IPS-18a (cell line): ENCODE results near the gene CRABP2.
A peak's percentile ranks its signal among the peaks of the same experiment; 100 is the strongest.

ENCODE experiments used
- H3K27ac ChIP-seq: one replicate; pipeline ENCODE4 v1.5.1; 2013; ENCODE audit warnings: low read length
- H3K27me3 ChIP-seq: one replicate; pipeline ENCODE4 v1.6.1; 2013; ENCODE audit warnings: mild to moderate bottlenecking, low read length; ENCODE audit not compliant: control insufficient read depth, insufficient read depth
- H3K36me3 ChIP-seq: one replicate; pipeline ENCODE4 v1.6.1; 2013; ENCODE audit warnings: low read depth, low read length; ENCODE audit not compliant: control insufficient read depth
- H3K4me1 ChIP-seq: one replicate; pipeline ENCODE4 v1.6.1; 2013; ENCODE audit warnings: low read depth, low read length; ENCODE audit not compliant: control insufficient read depth
- H3K4me3 ChIP-seq: one replicate; pipeline ENCODE4 v1.5.1; 2013; ENCODE audit warnings: low read length
- H3K9ac ChIP-seq: one replicate; pipeline ENCODE4 v1.6.1; 2013; ENCODE audit warnings: mild to moderate bottlenecking, low read length, moderate library complexity
- H3K9me3 ChIP-seq: one replicate; pipeline ENCODE4 v1.6.1; 2013; ENCODE audit warnings: low read depth, low read length; ENCODE audit not compliant: control insufficient read depth

CRABP2 gene

GRCh38 chr1:156692925-156693847 lies 12.2 kb downstream of the CRABP2 start:
- peak overlapping the region; percentile 52 for H3K4me3 ChIP-seq
- peak overlapping the region; percentile 72 for H3K27ac ChIP-seq
- peak overlapping the region; percentile 54 for H3K9ac ChIP-seq
- H3K27me3 ChIP-seq = peaks cover 20% of the 10 kb centered on the region
- H3K9me3 ChIP-seq = no peaks in the 10 kb centered on the region
- peaks cover 4% of the 10 kb centered on the region for H3K36me3 ChIP-seq
- peaks cover 53% of the 10 kb centered on the region for H3K4me1 ChIP-seq

- Histone ChIP-seq H3K9ac (peak overlapping the region; percentile 48), H3K36me3 (no peaks in the 10 kb centered on the region), H3K27me3 (peaks cover 20% of the 10 kb centered on the region), H3K4me3 (peak overlapping the region; percentile 52), H3K27ac (no peak overlapping the region), H3K9me3 (no peaks in the 10 kb centered on the region), H3K4me1 (peaks cover 53% of the 10 kb centered on the region)
Measured at GRCh38 chr1:156692441-156692924, 12.9 kb downstream of the CRABP2 start.

GRCh38 chr1:156691665-156692440 lies 13.5 kb downstream of the CRABP2 start:
- H3K9me3 ChIP-seq = no peaks in the 10 kb centered on the region
- H3K4me1 ChIP-seq = peaks cover 53% of the 10 kb centered on the region
- H3K27me3 ChIP-seq = peaks cover 20% of the 10 kb centered on the region
- no peak overlapping the region for H3K27ac ChIP-seq
- H3K36me3 ChIP-seq = no peaks in the 10 kb centered on the region
- H3K9ac ChIP-seq = peak overlapping the region; percentile 48
- H3K4me3 ChIP-seq = peak overlapping the region; percentile 52

DNA sequence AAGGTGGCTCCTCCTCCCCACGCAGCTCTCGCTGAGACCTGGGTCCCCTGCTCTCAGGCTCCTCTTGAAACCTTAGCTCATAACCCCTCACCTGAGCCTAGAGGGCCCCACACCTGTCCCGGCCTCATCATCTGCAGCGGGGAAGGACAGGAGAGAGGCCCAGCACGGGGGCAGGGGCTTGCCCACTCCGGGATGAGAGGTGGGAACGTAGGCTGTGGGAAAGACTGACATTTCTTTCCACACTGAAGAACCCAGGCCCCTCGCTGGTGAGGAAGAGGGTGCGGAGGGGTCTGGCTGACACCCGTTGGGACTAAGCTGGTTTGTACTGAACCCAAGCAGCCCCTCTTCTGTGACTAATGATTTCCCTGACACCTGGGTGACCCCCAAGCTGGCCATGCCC lies 14.2 kb downstream of the CRABP2 start:
- H3K9ac ChIP-seq = no peak overlapping the region
- peak overlapping the region; percentile 52 for H3K4me3 ChIP-seq
- no peak overlapping the region for H3K27ac ChIP-seq
- peaks cover 20% of the 10 kb centered on the region for H3K27me3 ChIP-seq
- no peaks in the 10 kb centered on the region for H3K9me3 ChIP-seq
- no peaks in the 10 kb centered on the region for H3K36me3 ChIP-seq
- H3K4me1 ChIP-seq = peaks cover 53% of the 10 kb centered on the region

- no peaks in the 10 kb centered on the region for H3K9me3 ChIP-seq
- H3K9ac ChIP-seq = no peak overlapping the region
- peak overlapping the region; percentile 52 for H3K4me3 ChIP-seq
- no peaks in the 10 kb centered on the region for H3K36me3 ChIP-seq
- peaks cover 20% of the 10 kb centered on the region for H3K27me3 ChIP-seq
- H3K4me1 ChIP-seq = peaks cover 53% of the 10 kb centered on the region
- no peak overlapping the region for H3K27ac ChIP-seq
Measured at GRCh38 chr1:156690675-156691036, 14.7 kb downstream of the CRABP2 start.

GRCh38 chr1:156689953-156690674 lies 15.3 kb downstream of the CRABP2 start:
- Histone ChIP-seq H3K9ac (no peak overlapping the region), H3K4me1 (peaks cover 53% of the 10 kb centered on the region), H3K9me3 (no peaks in the 10 kb centered on the region), H3K36me3 (no peaks in the 10 kb centered on the region), H3K27me3 (peaks cover 20% of the 10 kb centered on the region), H3K27ac (no peak overlapping the region), H3K4me3 (peak overlapping the region; percentile 48)

DNA sequence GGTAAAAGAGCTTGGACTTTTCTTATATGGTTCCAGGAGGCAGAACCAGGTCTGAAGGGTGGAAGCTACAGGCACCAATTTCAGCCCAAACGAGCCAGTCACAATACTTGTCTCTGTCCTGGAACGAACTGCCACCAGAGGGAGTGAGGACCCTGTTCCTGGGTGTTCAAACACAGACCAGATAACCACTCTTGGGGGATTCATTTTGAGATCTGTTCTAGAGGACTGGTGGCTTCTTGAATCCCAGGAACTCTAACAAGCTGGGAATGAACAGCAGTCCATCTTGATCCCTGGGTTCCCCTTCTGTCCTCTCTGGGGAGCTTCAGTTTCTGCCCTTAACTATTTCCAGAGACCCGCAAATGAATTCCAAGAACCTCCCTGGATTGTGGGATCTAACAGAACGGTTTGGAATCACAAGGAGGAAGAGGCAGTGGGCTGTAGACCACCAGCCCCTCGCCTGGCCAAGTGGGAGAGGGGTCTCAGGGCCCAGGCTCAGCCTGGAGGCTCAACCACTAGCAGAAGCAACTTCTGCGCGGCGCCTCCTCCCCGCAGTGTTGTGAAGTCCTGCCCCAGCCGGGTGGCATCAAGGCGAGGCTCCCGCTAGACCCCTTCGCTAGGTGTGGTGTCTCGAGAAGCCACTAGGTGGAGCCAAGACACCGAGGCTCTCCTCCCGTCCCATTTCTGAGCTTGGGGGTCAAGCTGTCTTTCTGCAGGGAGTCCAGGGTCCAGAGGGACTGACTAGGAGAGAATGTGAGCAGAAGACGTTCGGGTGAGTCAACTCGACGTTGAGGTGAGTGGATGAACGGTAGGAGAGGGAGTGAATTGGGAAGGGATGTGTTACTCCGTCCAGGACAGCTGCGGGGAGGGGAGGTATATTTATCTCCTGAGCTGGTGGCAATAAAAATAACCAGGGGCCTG lies 16.1 kb downstream of the CRABP2 start:
- Histone ChIP-seq H3K27ac (no peak overlapping the region), H3K9ac (no peak overlapping the region), H3K4me1 (peaks cover 48% of the 10 kb centered on the region), H3K27me3 (peaks cover 20% of the 10 kb centered on the region), H3K4me3 (peak overlapping the region; percentile 48), H3K36me3 (no peaks in the 10 kb centered on the region), H3K9me3 (no peaks in the 10 kb centered on the region)

DNA sequence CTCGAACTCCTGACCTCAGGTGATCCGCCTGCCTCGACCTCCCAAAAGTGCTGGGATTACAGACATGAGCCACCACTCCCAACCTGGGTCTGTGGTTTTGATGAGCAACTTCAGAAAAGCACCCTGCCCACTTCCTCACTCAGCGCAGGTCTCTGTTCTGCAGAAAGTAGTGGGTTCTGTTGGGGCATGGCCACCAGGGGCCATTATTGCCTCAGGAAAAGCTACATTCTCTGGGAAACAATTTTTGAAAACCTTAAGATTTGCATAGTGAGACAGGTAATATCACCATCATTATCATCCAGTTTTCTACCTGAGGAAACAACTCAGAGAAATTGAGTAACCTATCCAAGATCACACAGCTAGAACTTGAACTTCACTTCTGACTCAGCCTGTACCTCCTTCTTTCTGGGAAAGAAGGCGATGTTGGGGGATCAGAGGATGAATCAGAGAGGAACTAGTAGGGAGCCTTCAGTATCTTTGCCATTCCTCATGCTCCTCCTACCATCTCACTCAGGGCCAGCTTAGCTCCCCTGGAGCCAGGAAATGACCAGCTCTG lies 21.1 kb downstream of the CRABP2 start:
- peaks cover 3% of the 10 kb centered on the region for H3K4me1 ChIP-seq
- H3K27ac ChIP-seq = no peak overlapping the region

GRCh38 chr1:156682166-156682890 lies 23.1 kb downstream of the CRABP2 start:
- H3K4me1 ChIP-seq = peaks cover 6% of the 10 kb centered on the region
- no peak overlapping the region for H3K27ac ChIP-seq
- H3K27me3 ChIP-seq = peaks cover 3% of the 10 kb centered on the region
- no peaks in the 10 kb centered on the region for H3K36me3 ChIP-seq
- no peak overlapping the region for H3K4me3 ChIP-seq
- no peak overlapping the region for H3K9ac ChIP-seq
- H3K9me3 ChIP-seq = no peaks in the 10 kb centered on the region

More for the DNA sequence above, 21.1 kb downstream of the CRABP2 start:
- no peaks in the 10 kb centered on the region for H3K27me3 ChIP-seq
- H3K4me3 ChIP-seq = no peak overlapping the region
- no peaks in the 10 kb centered on the region for H3K36me3 ChIP-seq
- H3K9ac ChIP-seq = no peak overlapping the region
- no peaks in the 10 kb centered on the region for H3K9me3 ChIP-seq
